DND-41 (cell line): ENCODE results near the gene PNPLA2.

Source experiments
- ATAC-seq: fragments of 200-7000 bp; cut with Tn5 transposase; 3 replicates; pipeline ENCODE4 v1.9.1; 2021; ENCODE audit warnings: low read depth; ENCODE audit not compliant: insufficient read depth
- DNase-seq: peaks from one replicate; pipeline ENCODE4 v3.0.0-alpha.2; 2020
- H2AFZ ChIP-seq: 2 replicates; pipeline ENCODE4 v1.6.0; 2012; ENCODE audit warnings: low read depth, low read length
- H3K27ac ChIP-seq: 2 replicates; pipeline ENCODE4 v1.5.1; 2012; ENCODE audit warnings: low read length, inconsistent platforms
- H3K27me3 ChIP-seq: fragments of 200-600 bp; sonication (generic); 2 replicates; pipeline ENCODE4 v1.6.0; 2012; ENCODE audit warnings: low read length, mild to moderate bottlenecking, inconsistent platforms; ENCODE audit not compliant: insufficient read depth, poor library complexity
- H3K36me3 ChIP-seq: 2 replicates; pipeline ENCODE4 v1.5.1; 2012; ENCODE audit warnings: low read length, inconsistent platforms; ENCODE audit not compliant: insufficient read depth
- H3K4me1 ChIP-seq: 2 replicates; pipeline ENCODE4 v1.5.1; 2012; ENCODE audit warnings: mild to moderate bottlenecking, low read length; ENCODE audit not compliant: insufficient read depth
- H3K4me2 ChIP-seq: 2 replicates; pipeline ENCODE4 v1.6.0; 2012; ENCODE audit warnings: mild to moderate bottlenecking, moderate library complexity, low read length, inconsistent platforms; ENCODE audit not compliant: insufficient read depth
- H3K4me3 ChIP-seq, 2 experiments: fragments of 200-600 bp in 1 of 2; shearing (Covaris generic) in 1 of 2; 2 replicates each; pipeline ENCODE4 v1.5.1; 2012 to 2016; ENCODE audit warnings: inconsistent platforms in 2 of 2, low read length in 2 of 2, mild to moderate bottlenecking in 2 of 2, low read depth in 1 of 2, moderate library complexity in 1 of 2
- H3K79me2 ChIP-seq: 2 replicates; pipeline ENCODE4 v1.6.0; 2012; ENCODE audit warnings: low read length, inconsistent platforms; ENCODE audit not compliant: insufficient read depth
- H3K9ac ChIP-seq: 2 replicates; pipeline ENCODE4 v1.6.0; 2012; ENCODE audit warnings: low read depth, mild to moderate bottlenecking, inconsistent platforms, low read length, moderate library complexity
- H3K9me3 ChIP-seq: 2 replicates; pipeline ENCODE4 v1.5.1; 2012; ENCODE audit warnings: low read length, moderate library complexity, mild to moderate bottlenecking, inconsistent platforms; ENCODE audit not compliant: insufficient read depth, severe bottlenecking
- H4K20me1 ChIP-seq: 2 replicates; pipeline ENCODE4 v1.6.0; 2012; ENCODE audit warnings: low read length; ENCODE audit not compliant: insufficient read depth
- CTCF ChIP-seq: IDR thresholded peaks from 2 replicates; pipeline ENCODE4 v1.5.1; 2012; ENCODE audit warnings: borderline replicate concordance, low read length, moderate library complexity, mild to moderate bottlenecking; ENCODE audit not compliant: poor library complexity, severe bottlenecking; ENCODE audit errors: extremely low read depth
- EZH2 ChIP-seq: IDR thresholded peaks from 3 replicates; pipeline ENCODE4 v1.6.1; 2012; ENCODE audit warnings: borderline replicate concordance, low read depth, mild to moderate bottlenecking, moderate library complexity, low read length, inconsistent platforms; ENCODE audit not compliant: severe bottlenecking

The PNPLA2 gene

GRCh38 chr11:865462-866430 is 47.0 kb downstream of the PNPLA2 start:
- peaks cover 19% of the 10 kb centered on the region for H4K20me1 ChIP-seq
- no peak for TF ChIP-seq CTCF
- no peak for TF ChIP-seq EZH2

GRCh38 chr11:866481-866880 is 47.8 kb downstream of the PNPLA2 start:
- Histone ChIP-seq H3K4me2 (no peak overlapping the region), H3K79me2 (no peaks in the 10 kb centered on the region), H3K36me3 (peaks cover 30% of the 10 kb centered on the region), H3K27ac (no peak overlapping the region), H3K27me3 (no peaks in the 10 kb centered on the region), H2AFZ (no peak overlapping the region), H4K20me1 (peaks cover 19% of the 10 kb centered on the region), H3K4me1 (no peaks in the 10 kb centered on the region), H3K9ac (no peak overlapping the region), H3K9me3 (no peaks in the 10 kb centered on the region), H3K4me3 (no peak overlapping the region)
- no peak for ATAC-seq
- no peak for DNase-seq
- no peak for TF ChIP-seq EZH2
- no peak for TF ChIP-seq CTCF

More at GRCh38 chr11:865462-866430, 47.0 kb downstream of the PNPLA2 start:
- H3K9ac ChIP-seq, result no peak overlapping the region
- H3K4me3 ChIP-seq, result no peak overlapping the region
- ATAC-seq (no peak), DNase-seq (no peak)
- H3K79me2 ChIP-seq, result no peaks in the 10 kb centered on the region
- no peaks in the 10 kb centered on the region for H3K27me3 ChIP-seq
- H2AFZ ChIP-seq, result no peak overlapping the region
- no peaks in the 10 kb centered on the region for H3K4me1 ChIP-seq
- no peaks in the 10 kb centered on the region for H3K9me3 ChIP-seq
- no peak overlapping the region for H3K4me2 ChIP-seq
- H3K27ac ChIP-seq, result no peak overlapping the region
- H3K36me3 ChIP-seq, result peaks cover 26% of the 10 kb centered on the region

- no peak overlapping the region for H2AFZ ChIP-seq
- no peak overlapping the region for H3K4me2 ChIP-seq
- H3K4me1 ChIP-seq, result no peaks in the 10 kb centered on the region
- no peak overlapping the region for H3K27ac ChIP-seq
- H3K9me3 ChIP-seq, result no peaks in the 10 kb centered on the region
- H3K36me3 ChIP-seq, result peaks cover 34% of the 10 kb centered on the region
- H4K20me1 ChIP-seq, result peaks cover 14% of the 10 kb centered on the region
- no peak for ATAC-seq
- no peak overlapping the region for H3K9ac ChIP-seq
- no peak for DNase-seq
- H3K4me3 ChIP-seq, result no peak overlapping the region
- H3K27me3 ChIP-seq, result no peaks in the 10 kb centered on the region
- TF ChIP-seq EZH2 (no peak), CTCF (no peak)
- no peaks in the 10 kb centered on the region for H3K79me2 ChIP-seq
Measured at GRCh38 chr11:867856-868358, 49.2 kb downstream of the PNPLA2 start.
